Measurements from ENCODE around the gene HCFC1R1.
"Not testable (repeated sequence)": the region's sequence is repeated elsewhere in the genome, so short reads cannot be mapped to it uniquely, and the experiment has no call there.

HCFC1R1 gene

DNA sequence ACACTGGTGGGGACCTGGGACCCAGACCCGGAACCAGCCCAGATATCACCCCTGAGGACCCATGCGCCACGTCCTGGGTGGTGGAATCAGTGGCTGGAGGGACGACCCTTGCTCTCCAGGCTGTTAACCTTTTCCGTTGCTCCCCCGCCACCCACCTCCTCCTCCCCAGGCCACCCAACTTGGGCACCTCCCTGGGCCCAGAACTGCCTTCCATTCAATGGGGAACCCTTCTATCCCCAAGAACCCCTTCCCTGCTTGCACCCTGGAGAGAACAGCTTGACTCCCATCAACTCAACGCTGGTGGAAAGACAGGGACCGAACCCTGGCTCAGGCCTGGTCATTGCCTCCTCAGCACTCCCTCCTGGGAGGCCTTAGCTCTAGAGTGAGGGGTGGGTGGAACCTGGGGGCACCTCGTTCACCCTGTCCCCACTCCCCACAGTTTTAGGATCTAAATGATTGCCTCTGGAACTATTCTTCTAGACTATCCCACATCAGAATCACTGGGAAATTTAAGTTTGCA, 36.0 kb upstream of the HCFC1R1 start:
- TF ChIP-seq, protein P1, sequence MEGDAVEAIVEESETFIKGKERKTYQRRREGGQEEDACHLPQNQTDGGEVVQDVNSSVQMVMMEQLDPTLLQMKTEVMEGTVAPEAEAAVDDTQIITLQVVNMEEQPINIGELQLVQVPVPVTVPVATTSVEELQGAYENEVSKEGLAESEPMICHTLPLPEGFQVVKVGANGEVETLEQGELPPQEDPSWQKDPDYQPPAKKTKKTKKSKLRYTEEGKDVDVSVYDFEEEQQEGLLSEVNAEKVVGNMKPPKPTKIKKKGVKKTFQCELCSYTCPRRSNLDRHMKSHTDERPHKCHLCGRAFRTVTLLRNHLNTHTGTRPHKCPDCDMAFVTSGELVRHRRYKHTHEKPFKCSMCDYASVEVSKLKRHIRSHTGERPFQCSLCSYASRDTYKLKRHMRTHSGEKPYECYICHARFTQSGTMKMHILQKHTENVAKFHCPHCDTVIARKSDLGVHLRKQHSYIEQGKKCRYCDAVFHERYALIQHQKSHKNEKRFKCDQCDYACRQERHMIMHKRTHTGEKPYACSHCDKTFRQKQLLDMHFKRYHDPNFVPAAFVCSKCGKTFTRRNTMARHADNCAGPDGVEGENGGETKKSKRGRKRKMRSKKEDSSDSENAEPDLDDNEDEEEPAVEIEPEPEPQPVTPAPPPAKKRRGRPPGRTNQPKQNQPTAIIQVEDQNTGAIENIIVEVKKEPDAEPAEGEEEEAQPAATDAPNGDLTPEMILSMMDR (IDR thresholded peaks at IDR 0.05; ENCODE audit: insufficient read depth, low read depth, low read length, missing control alignments): no peak
- peak overlapping the region; percentile 69 for H3K4me3 ChIP-seq (ENCODE audit: low read length)
- no peak for DNase-seq (ENCODE audit: low read depth)

GRCh38 chr16:3059041-3059722, 35.4 kb upstream of the HCFC1R1 start:
- peak; percentile 77 for DNase-seq (ENCODE audit: low read depth)
- H3K4me3 ChIP-seq (ENCODE audit: low read length): peak overlapping the region; percentile 69
- TF ChIP-seq, protein P1 (IDR thresholded peaks at IDR 0.05; ENCODE audit: insufficient read depth, low read depth, low read length, missing control alignments): peak; percentile 54

- peak overlapping the region; percentile 69 for H3K4me3 ChIP-seq (ENCODE audit: low read length)
- peak; percentile 64 for DNase-seq (ENCODE audit: low read depth)
- TF ChIP-seq, protein P1 (IDR thresholded peaks at IDR 0.05; ENCODE audit: insufficient read depth, low read depth, low read length, missing control alignments): peak; percentile 39
Measured at GRCh38 chr16:3058139-3059030, 34.6 kb upstream of the HCFC1R1 start.

DNA sequence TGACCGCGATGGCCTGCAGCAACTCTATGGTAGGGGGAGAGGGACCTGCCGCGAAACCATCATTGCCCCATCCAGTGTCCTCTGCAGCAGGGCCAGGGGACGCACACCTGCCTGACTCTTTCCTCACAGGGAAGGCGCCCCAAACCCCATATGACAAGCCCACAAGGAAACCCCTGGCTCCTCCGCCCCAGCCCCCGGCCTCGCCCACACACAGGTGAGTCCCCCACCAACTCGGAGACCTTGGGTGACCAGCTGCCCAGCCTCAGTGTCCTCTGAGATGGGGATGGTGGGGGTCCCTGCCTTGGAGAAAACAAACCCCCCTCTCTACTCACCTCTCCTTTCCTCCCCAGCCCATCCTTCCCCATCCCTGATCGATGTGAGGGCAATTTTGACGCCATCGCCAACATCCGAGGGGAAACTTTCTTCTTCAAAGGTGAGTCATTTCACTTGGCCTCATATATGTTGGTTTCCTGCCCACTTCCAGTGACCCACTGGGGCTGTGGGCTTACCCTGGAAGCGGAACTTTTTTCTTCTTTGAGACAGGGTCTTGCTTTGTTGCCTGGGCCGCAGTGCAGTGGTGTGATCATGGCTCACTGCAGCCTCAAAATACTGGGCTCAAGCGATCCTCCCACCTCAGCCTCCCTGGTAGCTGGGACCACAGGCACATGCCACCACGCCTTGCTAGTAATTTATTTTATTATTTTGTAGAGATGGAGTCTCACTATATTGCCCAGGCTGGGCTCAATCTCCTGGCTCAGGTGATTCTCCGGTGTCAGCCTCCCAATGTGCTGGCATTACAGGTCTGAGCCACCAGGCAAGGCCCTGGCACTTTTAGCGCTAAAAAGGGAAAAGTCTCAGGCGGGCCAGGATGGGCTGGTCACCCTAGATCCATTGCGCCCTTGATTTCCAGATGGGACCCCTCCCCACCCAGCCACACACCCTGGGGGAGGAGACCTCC, 33.7 kb upstream of the HCFC1R1 start:
- no peak for DNase-seq (ENCODE audit: low read depth)

DNA sequence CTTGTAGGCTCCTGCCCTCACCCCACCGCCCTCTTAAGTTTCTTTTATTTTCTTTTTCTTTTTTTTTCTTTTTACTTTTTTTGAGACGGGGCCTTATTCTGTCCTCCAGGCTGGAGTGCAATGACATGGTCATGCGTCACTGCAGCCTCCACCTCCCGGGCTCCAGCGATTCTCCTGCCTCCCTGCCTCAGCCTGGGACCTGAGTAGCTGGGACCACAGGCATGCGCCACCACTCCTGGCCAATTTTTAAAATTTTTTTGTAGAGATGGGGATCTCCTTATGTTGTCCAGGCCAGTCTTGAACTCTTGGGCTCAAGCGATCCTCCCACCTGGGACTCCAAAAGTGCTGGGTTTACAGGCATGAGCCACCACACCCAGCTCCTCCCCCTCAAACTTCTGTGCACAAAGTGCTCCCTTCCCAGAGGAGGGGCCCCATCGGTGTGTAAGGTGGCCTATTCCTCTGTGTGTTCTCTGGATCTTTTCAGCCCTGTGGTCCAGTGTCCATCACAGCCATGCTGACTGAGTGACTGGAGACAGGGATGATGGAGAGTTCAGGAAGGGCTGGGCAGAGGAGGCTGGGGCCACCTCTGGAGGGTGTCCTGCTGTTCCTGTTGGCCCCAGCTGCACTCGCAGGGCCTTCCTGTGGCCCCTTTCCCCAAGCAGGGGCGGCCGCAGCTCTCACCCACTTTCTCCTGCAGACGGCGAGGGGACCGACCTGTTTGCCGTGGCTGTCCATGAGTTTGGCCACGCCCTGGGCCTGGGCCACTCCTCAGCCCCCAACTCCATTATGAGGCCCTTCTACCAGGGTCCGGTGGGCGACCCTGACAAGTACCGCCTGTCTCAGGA, 32.8 kb upstream of the HCFC1R1 start:
- no peak for DNase-seq (ENCODE audit: low read depth)
- TF ChIP-seq, protein P1 (IDR thresholded peaks at IDR 0.05; ENCODE audit: insufficient read depth, low read depth, low read length, missing control alignments): no peak
- no peak overlapping the region for H3K4me3 ChIP-seq (ENCODE audit: low read length)

More for the DNA sequence above, 33.7 kb upstream of the HCFC1R1 start:
- no peak overlapping the region for H3K4me3 ChIP-seq (ENCODE audit: low read length)
- TF ChIP-seq, protein P1 (IDR thresholded peaks at IDR 0.05; ENCODE audit: insufficient read depth, low read depth, low read length, missing control alignments): no peak

DNA sequence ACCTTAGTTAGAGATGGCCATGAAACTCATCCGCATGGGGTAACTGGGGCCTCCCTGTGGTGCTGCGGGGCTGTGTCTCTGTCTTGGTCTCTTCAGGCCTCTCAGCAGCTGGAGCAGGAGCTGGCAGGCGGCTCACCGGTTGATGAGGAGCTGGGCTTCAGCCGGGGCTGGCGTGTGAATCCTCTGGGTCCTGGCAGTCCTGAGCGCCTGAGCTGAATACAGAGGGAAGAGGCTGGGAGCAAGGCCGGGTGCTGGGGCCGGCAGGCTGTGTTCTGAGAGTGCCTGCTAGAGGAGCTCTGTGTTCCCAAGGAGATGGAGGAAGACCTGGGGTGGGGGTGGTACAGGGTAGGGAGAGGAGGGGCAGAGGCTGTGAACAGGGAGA, 32.0 kb upstream of the HCFC1R1 start:
- not testable (repeated sequence) for DNase-seq (ENCODE audit: low read depth); H3K4me3 ChIP-seq (ENCODE audit: low read length)
